Neural progenitor cell (in vitro differentiated cells): Measurements from ENCODE around the gene SUPT3H. TPM values are rescaled to one million over a fixed set of nuclear protein-coding genes. Genes with fewer than 3 reads are reported as not detected.
"Not testable (repeated sequence)": the region's sequence is repeated elsewhere in the genome, so short reads cannot be mapped to it uniquely, and the experiment has no call there.

Source experiments
- DNase-seq: peaks from one replicate; pipeline ENCODE4 v3.0.0-alpha.2; 2016; ENCODE audit warnings: low spot score
- H2AFZ ChIP-seq: fragments of 200-600 bp; sonication (generic); replicated peaks from 2 replicates; pipeline ENCODE4 v1.6.1; 2016; ENCODE audit warnings: antibody characterized with exemption
- H3F3A ChIP-seq: fragments of 200-600 bp; sonication (generic); 2 replicates; pipeline ENCODE4 v1.6.1; 2016; ENCODE audit warnings: antibody characterized with exemption, low read depth
- H3K27ac ChIP-seq: fragments of 200-600 bp; sonication (generic); 2 replicates; pipeline ENCODE4 v1.5.1; 2016; ENCODE audit warnings: mild to moderate bottlenecking
- H3K27me3 ChIP-seq: fragments of 200-600 bp; sonication (generic); 2 replicates; pipeline ENCODE4 v1.6.1; 2016; ENCODE audit warnings: mild to moderate bottlenecking, moderate library complexity
- H3K36me3 ChIP-seq: fragments of 200-600 bp; sonication (generic); 2 replicates; pipeline ENCODE4 v1.5.1; 2016
- H3K4me1 ChIP-seq: fragments of 200-600 bp; sonication (generic); 2 replicates; pipeline ENCODE4 v1.6.1; 2016; ENCODE audit warnings: mixed run types
- H3K4me2 ChIP-seq: fragments of 200-600 bp; sonication (generic); 2 replicates; pipeline ENCODE4 v1.6.1; 2016
- H3K4me3 ChIP-seq: fragments of 200-600 bp; sonication (generic); 2 replicates; pipeline ENCODE4 v1.5.1; 2016
- H3K79me2 ChIP-seq: fragments of 200-600 bp; sonication (generic); 2 replicates; pipeline ENCODE4 v1.6.1; 2016; ENCODE audit warnings: low read depth
- H3K9ac ChIP-seq: fragments of 200-600 bp; sonication (generic); 2 replicates; pipeline ENCODE4 v1.6.1; 2016
- H3K9me3 ChIP-seq: fragments of 200-600 bp; sonication (generic); 2 replicates; pipeline ENCODE4 v1.5.1; 2016; ENCODE audit warnings: low read depth
- H4K20me1 ChIP-seq: fragments of 200-600 bp; sonication (generic); 2 replicates; pipeline ENCODE4 v1.6.1; 2016; ENCODE audit warnings: low read depth
- H3K27ac Mint-ChIP-seq: 3 replicates; pipeline ENCODE4 v1.8.0; 2021; ENCODE audit warnings: mixed read lengths
- H3K27me3 Mint-ChIP-seq: 2 replicates; pipeline ENCODE4 v1.8.0; 2022; ENCODE audit warnings: low read depth, mild to moderate bottlenecking, inconsistent platforms, moderate library complexity, mixed read lengths; ENCODE audit not compliant: insufficient read depth
- H3K36me3 Mint-ChIP-seq: 3 replicates; pipeline ENCODE4 v1.8.0; 2021; ENCODE audit warnings: mixed read lengths
- H3K4me1 Mint-ChIP-seq: 3 replicates; pipeline ENCODE4 v1.8.0; 2021; ENCODE audit warnings: mixed read lengths
- H3K4me3 Mint-ChIP-seq: 3 replicates; pipeline ENCODE4 v1.8.0; 2021; ENCODE audit warnings: mild to moderate bottlenecking, moderate library complexity, mixed read lengths
- H3K9me3 Mint-ChIP-seq: 3 replicates; pipeline ENCODE4 v1.8.0; 2020; ENCODE audit warnings: mixed read lengths
- CTCF ChIP-seq: fragments of 200-600 bp; sonication (generic); IDR thresholded peaks from 2 replicates; pipeline ENCODE4 v1.5.1; 2017; ENCODE audit warnings: antibody characterized with exemption, mild to moderate bottlenecking
- EZH2 ChIP-seq: fragments of 200-600 bp; sonication (generic); IDR thresholded peaks from 2 replicates; pipeline ENCODE4 v1.6.1; 2017; ENCODE audit warnings: antibody characterized with exemption, mild to moderate bottlenecking, moderate library complexity
- EZH2phosphoT487 ChIP-seq: fragments of 200-600 bp; sonication (generic); IDR thresholded peaks from 2 replicates; pipeline ENCODE4 v1.6.1; 2017; ENCODE audit warnings: antibody characterized with exemption
- total RNA-seq: library from RNA; depleted of rRNA; stranded (reverse); fragments of >200 nt; gene quantifications from 2 replicates; pipeline ENCODE4 v1.2.3, GENCODE V29; 2015; ENCODE audit warnings: low replicate concordance

SUPT3H gene
- total RNA-seq, 1 donor from 2014 or later, result 16.3 TPM

- TF ChIP-seq EZH2, result no peak
- TF ChIP-seq CTCF, result no peak
- TF ChIP-seq EZH2phosphoT487, result no peak
- H2AFZ ChIP-seq, result no peak overlapping the region
- H3K9me3 Mint-ChIP-seq, result peaks cover 17% of the 10 kb centered on the region
- no peaks in the 10 kb centered on the region for H3K36me3 Mint-ChIP-seq
- no peaks in the 10 kb centered on the region for H3F3A ChIP-seq
- no peak overlapping the region for H3K4me2 ChIP-seq
- no peak overlapping the region for H3K4me3 ChIP-seq
- H3K79me2 ChIP-seq, result no peaks in the 10 kb centered on the region
- no peak overlapping the region for H3K27ac ChIP-seq
- DNase-seq, result no peak
- H3K4me1 ChIP-seq, result no peaks in the 10 kb centered on the region
- no peaks in the 10 kb centered on the region for H3K4me1 Mint-ChIP-seq
- no peaks in the 10 kb centered on the region for H4K20me1 ChIP-seq
- no peaks in the 10 kb centered on the region for H3K27me3 Mint-ChIP-seq
- H3K9me3 ChIP-seq, result no peaks in the 10 kb centered on the region
- H3K9ac ChIP-seq, result no peak overlapping the region
- H3K36me3 ChIP-seq, result no peaks in the 10 kb centered on the region
- H3K27me3 ChIP-seq, result no peaks in the 10 kb centered on the region
- H3K4me3 Mint-ChIP-seq, result no peak overlapping the region
- no peak overlapping the region for H3K27ac Mint-ChIP-seq
These were observed 228.9 kb downstream of the SUPT3H start for GRCh38 chr6:45148711-45149341.

GRCh38 chr6:45148278-45148677 is 229.5 kb downstream of the SUPT3H start:
- no peaks in the 10 kb centered on the region for H3K36me3 Mint-ChIP-seq
- Histone ChIP-seq H3K27ac (no peak overlapping the region), H3K9me3 (no peaks in the 10 kb centered on the region), H2AFZ (no peak overlapping the region), H3K79me2 (no peaks in the 10 kb centered on the region), H4K20me1 (no peaks in the 10 kb centered on the region), H3K36me3 (no peaks in the 10 kb centered on the region), H3K27me3 (no peaks in the 10 kb centered on the region), H3K4me2 (no peak overlapping the region), H3K4me3 (no peak overlapping the region), H3K4me1 (no peaks in the 10 kb centered on the region), H3F3A (no peaks in the 10 kb centered on the region), H3K9ac (no peak overlapping the region)
- no peaks in the 10 kb centered on the region for H3K27me3 Mint-ChIP-seq
- no peaks in the 10 kb centered on the region for H3K4me1 Mint-ChIP-seq
- H3K4me3 Mint-ChIP-seq, result no peak overlapping the region
- TF ChIP-seq CTCF, result no peak
- TF ChIP-seq EZH2phosphoT487, result no peak
- TF ChIP-seq EZH2, result no peak
- peaks cover 22% of the 10 kb centered on the region for H3K9me3 Mint-ChIP-seq
- DNase-seq, result no peak
- H3K27ac Mint-ChIP-seq, result no peak overlapping the region

DNA sequence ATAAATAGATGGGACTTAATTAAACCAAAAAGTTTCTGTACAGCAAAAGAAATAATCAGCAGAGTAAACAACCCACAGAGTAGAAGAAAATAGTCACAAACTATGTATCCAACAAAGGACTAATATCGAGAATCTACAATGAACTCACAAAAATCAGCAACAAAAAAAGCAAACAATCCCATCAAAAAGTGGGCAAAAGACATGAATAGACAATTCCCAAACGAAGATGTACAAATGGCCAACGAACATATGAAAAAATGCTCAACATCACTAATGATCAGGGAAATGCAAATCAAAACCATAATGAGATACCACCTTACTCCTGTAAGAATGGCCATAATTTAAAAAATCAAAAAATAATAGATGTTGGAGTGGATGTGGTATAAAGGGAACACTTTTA is 232.1 kb downstream of the SUPT3H start:
- not testable (repeated sequence) for H3K4me1 ChIP-seq, H3K36me3 ChIP-seq, H3K27me3 ChIP-seq, H3K27me3 Mint-ChIP-seq, H3K9ac ChIP-seq, H3K4me2 ChIP-seq, H3K4me3 ChIP-seq, H3K27ac ChIP-seq, H3K4me3 Mint-ChIP-seq, H4K20me1 ChIP-seq, H3K79me2 ChIP-seq, H3K4me1 Mint-ChIP-seq, H3F3A ChIP-seq, H3K36me3 Mint-ChIP-seq, H3K9me3 ChIP-seq, DNase-seq, H3K27ac Mint-ChIP-seq, H2AFZ ChIP-seq
- H3K9me3 Mint-ChIP-seq, result peaks cover 34% of the 10 kb centered on the region

- Histone ChIP-seq H3K9ac (no peak overlapping the region), H3K27ac (no peak overlapping the region), H4K20me1 (no peaks in the 10 kb centered on the region), H3K4me3 (no peak overlapping the region), H3K4me1 (peaks cover 5% of the 10 kb centered on the region), H3K4me2 (no peak overlapping the region), H3F3A (no peaks in the 10 kb centered on the region), H3K79me2 (no peaks in the 10 kb centered on the region), H3K36me3 (peaks cover 3% of the 10 kb centered on the region), H3K9me3 (peaks cover 8% of the 10 kb centered on the region), H2AFZ (no peak overlapping the region), H3K27me3 (no peaks in the 10 kb centered on the region)
- no peak overlapping the region for H3K27ac Mint-ChIP-seq
- H3K4me1 Mint-ChIP-seq, result peaks cover 9% of the 10 kb centered on the region
- no peak for DNase-seq
- H3K27me3 Mint-ChIP-seq, result peaks cover 2% of the 10 kb centered on the region
- H3K9me3 Mint-ChIP-seq, result peaks cover 40% of the 10 kb centered on the region
- no peak overlapping the region for H3K4me3 Mint-ChIP-seq
- TF ChIP-seq EZH2phosphoT487, result no peak
- no peak for TF ChIP-seq CTCF
- no peak for TF ChIP-seq EZH2
- H3K36me3 Mint-ChIP-seq, result peaks cover 5% of the 10 kb centered on the region
These were observed 239.0 kb downstream of the SUPT3H start for GRCh38 chr6:45138765-45139164.
